Measurements from ENCODE around the gene B2M.

Gene B2M

GRCh38 chr15:44728576-44729407 lies 17.5 kb downstream of the B2M start:
- Histone ChIP-seq H3K4me2 (ENCODE audit: low read length) (peak overlapping the region; percentile 99), H3K9me3 (ENCODE audit: control insufficient read depth, insufficient read depth, low read length) (no peaks in the 10 kb centered on the region), H3K4me1 (ENCODE audit: control insufficient read depth, low read length) (peaks cover 60% of the 10 kb centered on the region), H3K4me3 (ENCODE audit: low read length) (peak overlapping the region; percentile 100), H3K79me2 (ENCODE audit: control insufficient read depth, low read length) (peaks cover 17% of the 10 kb centered on the region), H3K9me2 (replicated peaks; ENCODE audit: control insufficient read depth, low read length) (no peaks in the 10 kb centered on the region), H3K27ac (ENCODE audit: low read depth, low read length) (peak overlapping the region; percentile 84), H3K36me3 (ENCODE audit: control insufficient read depth, low read length) (peaks cover 14% of the 10 kb centered on the region), H3F3A (ENCODE audit: control insufficient read depth, insufficient read depth) (peaks cover 34% of the 10 kb centered on the region), H3K27me3 (ENCODE audit: control insufficient read depth, low read length) (no peaks in the 10 kb centered on the region), H4K20me1 (ENCODE audit: control insufficient read depth, insufficient read depth, low read depth, low read length) (no peaks in the 10 kb centered on the region)
- no peak for TF ChIP-seq CTCF (IDR thresholded peaks at IDR 0.05; ENCODE audit: low read depth, low read length, poor library complexity, severe bottlenecking)
- no peak for TF ChIP-seq EZH2phosphoT487 (IDR thresholded peaks at IDR 0.05; ENCODE audit: borderline replicate concordance, low read length)

GRCh38 chr15:44729408-44730127 lies 18.3 kb downstream of the B2M start:
- TF ChIP-seq CTCF (IDR thresholded peaks at IDR 0.05; ENCODE audit: low read depth, low read length, poor library complexity, severe bottlenecking) = no peak
- no peak for TF ChIP-seq EZH2phosphoT487 (IDR thresholded peaks at IDR 0.05; ENCODE audit: borderline replicate concordance, low read length)
- Histone ChIP-seq H3K9me3 (ENCODE audit: control insufficient read depth, insufficient read depth, low read length) (no peaks in the 10 kb centered on the region), H3K4me1 (ENCODE audit: control insufficient read depth, low read length) (peaks cover 53% of the 10 kb centered on the region), H4K20me1 (ENCODE audit: control insufficient read depth, insufficient read depth, low read depth, low read length) (no peaks in the 10 kb centered on the region), H3K27me3 (ENCODE audit: control insufficient read depth, low read length) (no peaks in the 10 kb centered on the region), H3K4me3 (ENCODE audit: low read length) (peak overlapping the region; percentile 100), H3K9me2 (replicated peaks; ENCODE audit: control insufficient read depth, low read length) (no peaks in the 10 kb centered on the region), H3K79me2 (ENCODE audit: control insufficient read depth, low read length) (peaks cover 17% of the 10 kb centered on the region), H3K4me2 (ENCODE audit: low read length) (peak overlapping the region; percentile 99), H3K27ac (ENCODE audit: low read depth, low read length) (peak overlapping the region; percentile 84), H3K36me3 (ENCODE audit: control insufficient read depth, low read length) (peaks cover 14% of the 10 kb centered on the region), H3F3A (ENCODE audit: control insufficient read depth, insufficient read depth) (peaks cover 30% of the 10 kb centered on the region)

- peaks cover 14% of the 10 kb centered on the region; the same call in 1 of the 2 replicates for H3F3A ChIP-seq (ENCODE audit: control insufficient read depth, insufficient read depth)
- H3K9me2 ChIP-seq (replicated peaks; ENCODE audit: control insufficient read depth, low read length) = no peaks in the 10 kb centered on the region
- peaks cover 7% of the 10 kb centered on the region for H3K79me2 ChIP-seq (ENCODE audit: control insufficient read depth, low read length)
- H3K4me3 ChIP-seq (ENCODE audit: low read length) = no peak overlapping the region
- no peaks in the 10 kb centered on the region for H3K27me3 ChIP-seq (ENCODE audit: control insufficient read depth, low read length)
- TF ChIP-seq CTCF (IDR thresholded peaks at IDR 0.05; ENCODE audit: low read depth, low read length, poor library complexity, severe bottlenecking) = no peak
- TF ChIP-seq EZH2phosphoT487 (IDR thresholded peaks at IDR 0.05; ENCODE audit: borderline replicate concordance, low read length) = no peak
- H3K27ac ChIP-seq (ENCODE audit: low read depth, low read length) = no peak overlapping the region
- peaks cover 29% of the 10 kb centered on the region for H3K4me1 ChIP-seq (ENCODE audit: control insufficient read depth, low read length)
- H3K9me3 ChIP-seq (ENCODE audit: control insufficient read depth, insufficient read depth, low read length) = no peaks in the 10 kb centered on the region
- no peaks in the 10 kb centered on the region for H4K20me1 ChIP-seq (ENCODE audit: control insufficient read depth, insufficient read depth, low read depth, low read length)
- H3K4me2 ChIP-seq (ENCODE audit: low read length) = peak overlapping the region; percentile 38; the same call in 1 of the 2 replicates
- peaks cover 12% of the 10 kb centered on the region for H3K36me3 ChIP-seq (ENCODE audit: control insufficient read depth, low read length)
These were observed 23.6 kb downstream of the B2M start for GRCh38 chr15:44734839-44735481.

Measured in DOHH2 (cell line).